GM23338 (cell line): ENCODE measurements around the gene ERRFI1. TPM values are rescaled to one million over a fixed set of nuclear protein-coding genes. Genes with fewer than 3 reads are reported as not detected.

Source experiments
- ATAC-seq: fragments of 200-7000 bp; cut with Tn5 transposase; 3 replicates; pipeline ENCODE4 v1.9.1; 2020
- DNase-seq: peaks from one replicate; pipeline ENCODE4 v3.0.0-alpha.2; 2015; ENCODE audit warnings: low spot score
- H2AFZ ChIP-seq: fragments of 200-600 bp; sonication (generic); 2 replicates; pipeline ENCODE4 v1.8.0; 2016; ENCODE audit warnings: antibody characterized with exemption, mild to moderate bottlenecking, moderate library complexity
- H3F3A ChIP-seq: fragments of 200-600 bp; sonication (generic); replicated peaks from 2 replicates; pipeline ENCODE4 v1.8.0; 2017; ENCODE audit warnings: antibody characterized with exemption, mixed run types, low read depth
- H3K27ac ChIP-seq: fragments of 200-600 bp; sonication (generic); 2 replicates; pipeline ENCODE4 v1.6.1; 2016; ENCODE audit warnings: low read depth
- H3K27me3 ChIP-seq: fragments of 200-600 bp; sonication (generic); 2 replicates; pipeline ENCODE4 v1.8.0; 2016; ENCODE audit warnings: mild to moderate bottlenecking, mixed run types, moderate library complexity; ENCODE audit not compliant: insufficient read depth
- H3K36me3 ChIP-seq: fragments of 200-600 bp; sonication (generic); 2 replicates; pipeline ENCODE4 v1.8.0; 2016; ENCODE audit warnings: mild to moderate bottlenecking; ENCODE audit not compliant: insufficient read depth
- H3K4me1 ChIP-seq: fragments of 200-600 bp; sonication (generic); 2 replicates; pipeline ENCODE4 v1.8.0; 2016; ENCODE audit warnings: mild to moderate bottlenecking, moderate library complexity; ENCODE audit not compliant: insufficient read depth
- H3K4me2 ChIP-seq: fragments of 200-600 bp; sonication (generic); 2 replicates; pipeline ENCODE4 v1.7.1; 2017; ENCODE audit warnings: mixed run types
- H3K4me3 ChIP-seq: fragments of 200-600 bp; sonication (generic); 2 replicates; pipeline ENCODE4 v1.6.1; 2016; ENCODE audit warnings: mixed run types
- H3K79me2 ChIP-seq: fragments of 200-600 bp; sonication (generic); replicated peaks from 2 replicates; pipeline ENCODE4 v1.8.0; 2017; ENCODE audit warnings: mild to moderate bottlenecking; ENCODE audit not compliant: insufficient read depth
- H3K9me2 ChIP-seq: fragments of 200-600 bp; sonication (generic); 2 replicates; pipeline ENCODE4 v1.8.0; 2017; ENCODE audit not compliant: insufficient read depth
- H4K20me1 ChIP-seq: fragments of 200-600 bp; sonication (generic); replicated peaks from 2 replicates; pipeline ENCODE4 v1.8.0; 2017; ENCODE audit warnings: mild to moderate bottlenecking; ENCODE audit not compliant: insufficient read depth
- H3K27ac Mint-ChIP-seq: 2 replicates; pipeline ENCODE4 v1.8.0; 2020; ENCODE audit warnings: inconsistent platforms, mild to moderate bottlenecking, moderate library complexity, mixed read lengths
- H3K27me3 Mint-ChIP-seq: 3 replicates; pipeline ENCODE4 v1.8.0; 2022; ENCODE audit warnings: low read depth, mild to moderate bottlenecking, moderate library complexity, mixed read lengths, inconsistent platforms; ENCODE audit not compliant: insufficient read depth, poor library complexity
- H3K36me3 Mint-ChIP-seq: 3 replicates; pipeline ENCODE4 v1.8.0; 2021; ENCODE audit warnings: low read depth, mild to moderate bottlenecking, inconsistent platforms, moderate library complexity, mixed read lengths
- H3K4me1 Mint-ChIP-seq: 3 replicates; pipeline ENCODE4 v1.8.0; 2020; ENCODE audit warnings: mild to moderate bottlenecking, inconsistent platforms, mixed read lengths
- H3K4me3 Mint-ChIP-seq: 3 replicates; pipeline ENCODE4 v1.8.0; 2021; ENCODE audit warnings: moderate library complexity, mild to moderate bottlenecking, inconsistent platforms, mixed read lengths
- H3K9me3 Mint-ChIP-seq: 3 replicates; pipeline ENCODE4 v1.8.0; 2020; ENCODE audit warnings: moderate library complexity, mild to moderate bottlenecking, inconsistent platforms, mixed read lengths
- CREB1 ChIP-seq: fragments of 250-450 bp; sonication (Bioruptor Pico); IDR thresholded peaks from 2 replicates; pipeline ENCODE4 v1.5.0; 2020; ENCODE audit warnings: low read depth, mild to moderate bottlenecking, moderate library complexity
- EZH2 ChIP-seq: fragments of 200-600 bp; sonication (generic); IDR thresholded peaks from one replicate; pipeline ENCODE4 v1.8.0; 2017; ENCODE audit warnings: antibody characterized with exemption, mild to moderate bottlenecking, low read depth; ENCODE audit not compliant: unreplicated experiment
- NANOG ChIP-seq: IDR thresholded peaks from 2 replicates; pipeline ENCODE4 v1.6.1; 2016; ENCODE audit warnings: antibody characterized with exemption, borderline replicate concordance
- POLR2AphosphoS5 ChIP-seq: IDR thresholded peaks from 2 replicates; pipeline ENCODE4 v1.6.1; 2016; ENCODE audit warnings: antibody characterized with exemption, low read depth
- STAT1 ChIP-seq: IDR thresholded peaks from one replicate; pipeline ENCODE4 v1.6.1; 2016; ENCODE audit warnings: antibody characterized with exemption; ENCODE audit not compliant: unreplicated experiment
- long read RNA-seq: library from polyadenylated mRNA; unstranded; transcript quantifications from one replicate; pipeline ENCODE4 v2.0.0, GENCODE V29; 2020; ENCODE audit not compliant: unreplicated experiment
- polyA plus RNA-seq: library from polyadenylated mRNA; unstranded; fragments of >200 nt; fragmentation: Nextera tagmentation; extraction: Ambion mirVana; gene quantifications from 2 replicates; pipeline ENCODE4 v1.2.1, GENCODE V29; 2016
- total RNA-seq: library from RNA; depleted of rRNA; stranded (reverse); fragments of >200 nt; shearing (Covaris generic); gene quantifications from 2 replicates; pipeline ENCODE4 v1.2.3, GENCODE V29; 2014; rRNA removed

Gene ERRFI1, protein sequence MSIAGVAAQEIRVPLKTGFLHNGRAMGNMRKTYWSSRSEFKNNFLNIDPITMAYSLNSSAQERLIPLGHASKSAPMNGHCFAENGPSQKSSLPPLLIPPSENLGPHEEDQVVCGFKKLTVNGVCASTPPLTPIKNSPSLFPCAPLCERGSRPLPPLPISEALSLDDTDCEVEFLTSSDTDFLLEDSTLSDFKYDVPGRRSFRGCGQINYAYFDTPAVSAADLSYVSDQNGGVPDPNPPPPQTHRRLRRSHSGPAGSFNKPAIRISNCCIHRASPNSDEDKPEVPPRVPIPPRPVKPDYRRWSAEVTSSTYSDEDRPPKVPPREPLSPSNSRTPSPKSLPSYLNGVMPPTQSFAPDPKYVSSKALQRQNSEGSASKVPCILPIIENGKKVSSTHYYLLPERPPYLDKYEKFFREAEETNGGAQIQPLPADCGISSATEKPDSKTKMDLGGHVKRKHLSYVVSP
- total RNA-seq = 51.3 and 59.8 TPM in 2 replicates
- 19.7 and 22.9 TPM in 2 replicates for polyA plus RNA-seq
- long read RNA-seq, partial matches to known transcripts = 0 of 4 reads
- long read RNA-seq, other reads (novel, unspliced or antisense) = 4 of 4 reads

GRCh38 chr1:8026153-8026975 is at the start of gene ERRFI1:
TSS of gene ERRFI1 (minus strand) at chr1:8026309. CDS start at chr1:8015619, 10,690 bp downstream.
- Histone ChIP-seq H3K4me3 (peak within 1 kb of the TSS; percentile 85), H3K4me1 (peaks cover 61% of the 10 kb centered on the region)
- H3K4me1 Mint-ChIP-seq = peaks cover 51% of the 10 kb centered on the region

GRCh38 chr1:8075511-8076051 is 49.5 kb upstream of the ERRFI1 start:
- Histone ChIP-seq H3K9me2 (no peaks in the 10 kb centered on the region), H3K4me1 (peaks cover 18% of the 10 kb centered on the region), H3K4me3 (no peak overlapping the region), H3K36me3 (no peaks in the 10 kb centered on the region), H3K4me2 (no peak overlapping the region; the same call in 1 of the 2 replicates), H3K27ac (no peak overlapping the region), H3K79me2 (no peaks in the 10 kb centered on the region), H3K27me3 (no peaks in the 10 kb centered on the region), H3F3A (no peaks in the 10 kb centered on the region), H2AFZ (no peak overlapping the region), H4K20me1 (no peaks in the 10 kb centered on the region)
- peak; percentile 55 for ATAC-seq
- no peaks in the 10 kb centered on the region for H3K9me3 Mint-ChIP-seq
- peaks cover 7% of the 10 kb centered on the region for H3K27me3 Mint-ChIP-seq
- no peak overlapping the region for H3K27ac Mint-ChIP-seq
- H3K4me1 Mint-ChIP-seq = peaks cover 29% of the 10 kb centered on the region
- H3K4me3 Mint-ChIP-seq = no peak overlapping the region
- no peak for DNase-seq
- TF ChIP-seq STAT1 (no peak), EZH2 (no peak), POLR2AphosphoS5 (no peak)
- H3K36me3 Mint-ChIP-seq = no peaks in the 10 kb centered on the region

More at GRCh38 chr1:8026153-8026975, at the start of gene ERRFI1:
- peak within 1 kb of the TSS; percentile 88 for H3K27ac Mint-ChIP-seq
- peaks cover 35% of the 10 kb centered on the region for H4K20me1 ChIP-seq
- H3K9me2 ChIP-seq = no peaks in the 10 kb centered on the region
- H3K36me3 Mint-ChIP-seq = peaks cover 5% of the 10 kb centered on the region; the same call in 2 of the 3 replicates
- H3K27me3 ChIP-seq = no peaks in the 10 kb centered on the region
- H3K27me3 Mint-ChIP-seq = peaks cover 19% of the 10 kb centered on the region
- H2AFZ ChIP-seq = peak within 1 kb of the TSS; percentile 53; the same call in 1 of the 2 replicates
- no peak within 1 kb of the TSS for H3K27ac ChIP-seq
- peak; percentile 77 for TF ChIP-seq CREB1 (CRISPR knock-in tag)
- TF ChIP-seq POLR2AphosphoS5 = peak; percentile 87
- TF ChIP-seq NANOG = no peak
- peak within 1 kb of the TSS; percentile 90 for H3K4me3 Mint-ChIP-seq
- peaks cover 44% of the 10 kb centered on the region for H3K79me2 ChIP-seq
- H3K9me3 Mint-ChIP-seq = peaks cover 4% of the 10 kb centered on the region; the same call in 1 of the 3 replicates
- peak within 1 kb of the TSS; percentile 94 for H3K4me2 ChIP-seq
- ATAC-seq = peak; percentile 86
- no peaks in the 10 kb centered on the region; the same call in 1 of the 2 replicates for H3F3A ChIP-seq
- peak; percentile 95 for DNase-seq
- no peaks in the 10 kb centered on the region for H3K36me3 ChIP-seq
